DMS79 treated with DMSO at 0.1 percent for 48 hours (cell line): ENCODE results near the gene ZNF664.
"Not testable (repeated sequence)": the region's sequence is repeated elsewhere in the genome, so short reads cannot be mapped to it uniquely, and the experiment has no call there.

Experiments used
- DNase-seq: peaks from one replicate; lab custom pipeline; 2025; lab: John Stamatoyannopoulos, UW

Gene ZNF664

DNA sequence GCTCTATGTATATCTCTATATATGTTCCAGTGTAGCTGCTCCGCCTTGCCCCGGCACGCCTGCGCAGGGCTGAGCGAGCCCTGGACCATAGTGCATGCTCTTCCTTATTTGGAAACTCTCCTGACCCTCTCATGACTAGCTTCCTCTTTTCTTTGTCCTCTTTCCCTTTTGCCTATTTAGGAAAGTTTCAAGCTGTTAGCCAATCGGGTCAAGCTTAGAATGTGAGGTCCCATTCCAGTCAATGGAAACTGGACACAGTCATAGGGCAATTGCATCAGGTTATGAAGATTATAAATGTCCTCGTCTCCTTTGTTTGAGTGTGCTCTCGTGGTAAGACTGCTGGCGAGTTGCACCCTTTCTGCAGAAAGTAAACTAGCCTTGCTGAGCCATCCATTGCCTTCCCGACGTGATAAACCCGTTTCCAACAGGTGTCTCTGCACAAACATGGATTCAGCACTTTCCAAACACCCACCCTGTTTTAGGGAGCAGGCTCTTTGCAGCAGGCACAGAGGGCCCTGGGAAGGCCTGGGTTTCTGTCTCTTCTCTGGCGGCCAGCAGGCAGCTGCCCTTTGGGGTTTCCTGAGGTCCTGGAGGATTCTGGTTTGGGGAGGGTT, 31.3 kb upstream of the ZNF664 start:
- no peak for DNase-seq

DNA sequence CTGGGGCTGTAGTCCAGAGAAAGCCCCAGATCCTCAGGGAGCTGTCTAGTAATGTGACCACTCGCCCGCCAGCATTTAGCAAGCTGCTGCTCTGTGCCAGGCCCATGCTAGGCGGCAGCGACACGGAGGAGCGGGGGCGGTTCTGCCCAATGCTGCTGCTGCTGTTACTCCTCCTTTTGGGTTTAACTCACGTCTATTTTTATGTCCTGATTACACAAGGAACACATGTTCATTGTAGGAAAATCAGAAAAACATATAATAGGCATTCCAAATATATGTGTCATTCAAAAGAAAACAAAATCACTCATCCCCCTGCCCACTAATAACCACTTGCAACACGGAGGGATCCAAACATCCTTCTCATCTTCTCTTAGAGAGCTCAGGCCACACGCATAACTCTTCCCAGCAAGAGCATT, 30.8 kb upstream of the ZNF664 start:
- DNase-seq = no peak

DNA sequence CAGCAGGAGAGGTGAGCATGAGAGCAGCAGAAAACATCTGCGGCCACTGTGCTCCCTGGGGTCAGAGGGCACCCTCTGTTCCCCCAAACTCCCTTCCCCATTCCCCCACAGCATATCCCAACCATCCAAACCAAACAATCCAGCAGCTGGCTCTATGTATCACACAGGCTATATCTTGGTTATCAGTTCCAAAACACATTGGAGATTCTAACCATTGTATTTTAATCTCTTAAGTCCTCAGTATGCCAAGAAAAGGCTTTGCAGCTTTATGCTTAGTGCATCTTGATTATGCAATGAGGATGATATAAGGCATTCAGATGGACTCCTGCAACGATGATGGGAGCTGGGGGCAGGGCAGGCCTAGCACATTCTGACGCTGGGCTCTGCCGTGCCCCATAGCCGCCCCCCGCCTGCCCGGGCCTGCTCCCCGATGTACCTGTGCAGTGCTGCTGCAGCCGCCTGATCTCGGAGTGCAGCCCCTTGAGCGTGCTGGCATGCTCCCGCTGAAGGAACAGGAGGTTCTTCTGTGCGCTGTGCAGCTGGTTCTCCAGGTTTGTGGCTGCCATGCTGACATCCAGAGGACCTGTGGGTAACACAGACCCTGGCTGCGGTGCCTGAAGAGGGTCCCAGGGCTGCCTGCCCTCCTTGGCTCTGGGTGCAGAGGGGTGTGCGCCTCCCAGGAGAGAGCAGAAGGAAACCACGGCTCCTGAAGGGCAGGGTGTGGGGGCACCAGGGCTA, 29.9 kb upstream of the ZNF664 start:
- DNase-seq = no peak

DNA sequence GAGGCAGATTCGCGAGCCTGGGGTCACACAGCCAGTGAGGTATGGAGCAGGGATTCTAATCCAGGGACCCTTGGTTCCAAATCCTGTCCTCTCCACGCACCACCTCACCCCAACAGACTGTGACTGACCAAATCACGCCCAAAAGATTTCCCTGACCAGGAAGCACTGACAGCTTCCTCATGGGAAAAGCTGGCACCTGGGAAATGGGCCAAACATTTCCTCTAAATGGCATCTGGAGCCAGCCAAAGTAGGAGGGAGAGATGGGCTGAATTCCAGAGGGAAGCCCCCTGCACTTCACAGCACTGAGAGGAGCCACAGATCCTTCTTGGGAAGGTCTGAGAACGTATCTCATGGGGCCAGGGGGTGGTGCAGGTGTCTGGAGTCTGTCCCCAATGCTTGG, 29.2 kb upstream of the ZNF664 start:
- DNase-seq = no peak

DNA sequence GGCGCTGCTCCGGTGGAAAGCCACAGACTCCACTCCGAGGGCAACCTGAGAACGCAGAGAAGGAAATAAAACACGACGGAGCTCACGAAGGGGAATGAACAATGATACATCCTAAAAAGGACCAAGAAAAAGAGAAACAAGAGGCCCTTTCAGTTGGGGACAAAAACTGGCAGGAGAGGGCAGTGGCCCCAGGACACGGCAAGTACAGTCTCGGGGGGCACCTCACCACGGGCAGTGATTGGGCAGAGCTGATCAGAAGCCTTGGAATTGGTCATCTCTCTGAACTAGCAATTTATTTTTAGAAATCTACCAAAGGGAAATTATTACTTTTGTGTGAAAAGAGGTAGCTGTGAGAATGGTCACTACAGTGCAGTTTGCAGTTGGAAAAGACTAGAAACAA, 28.3 kb upstream of the ZNF664 start:
- no peak for DNase-seq

DNA sequence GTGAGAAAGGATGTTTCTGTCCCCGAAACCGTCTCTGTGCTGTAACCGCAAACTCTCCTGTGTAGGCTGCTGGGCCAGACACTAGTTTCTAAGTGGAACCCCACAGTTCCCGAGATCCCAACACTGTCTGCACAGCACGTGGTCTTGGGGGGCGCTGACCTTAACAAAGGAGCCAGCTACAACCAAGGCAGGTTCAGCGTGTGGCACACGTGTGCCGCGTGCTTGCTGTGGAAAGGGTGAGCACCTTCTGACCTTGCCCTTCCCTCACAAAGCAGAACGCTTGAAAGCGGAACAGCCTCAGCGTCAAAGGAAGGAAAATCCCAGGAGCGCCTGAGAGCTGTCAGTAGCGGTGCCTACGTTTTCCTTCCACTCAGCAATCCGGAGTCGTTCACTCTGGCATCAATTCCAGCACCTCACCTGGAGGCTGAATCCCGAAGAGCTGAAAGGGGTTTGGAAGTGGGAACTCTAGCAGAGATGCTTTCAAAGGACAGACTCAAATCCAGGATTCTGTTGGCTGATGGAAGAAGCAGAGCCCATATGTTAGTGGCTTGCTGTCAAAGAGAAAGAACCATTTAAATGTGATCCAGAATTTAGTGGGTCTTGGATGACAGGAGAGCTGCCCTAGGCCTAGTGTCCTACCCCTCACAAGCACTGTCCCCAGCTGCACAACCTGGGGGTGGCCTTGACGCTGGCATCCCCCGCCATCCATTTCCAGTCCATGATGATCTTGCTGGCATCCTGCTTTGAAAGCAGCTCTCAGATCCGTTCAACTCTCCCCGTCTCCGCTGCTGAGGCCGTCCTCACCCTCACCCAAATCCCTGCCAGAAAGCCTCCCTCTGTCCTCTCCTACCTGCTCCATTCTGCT, 27.5 kb upstream of the ZNF664 start:
- DNase-seq = no peak

DNA sequence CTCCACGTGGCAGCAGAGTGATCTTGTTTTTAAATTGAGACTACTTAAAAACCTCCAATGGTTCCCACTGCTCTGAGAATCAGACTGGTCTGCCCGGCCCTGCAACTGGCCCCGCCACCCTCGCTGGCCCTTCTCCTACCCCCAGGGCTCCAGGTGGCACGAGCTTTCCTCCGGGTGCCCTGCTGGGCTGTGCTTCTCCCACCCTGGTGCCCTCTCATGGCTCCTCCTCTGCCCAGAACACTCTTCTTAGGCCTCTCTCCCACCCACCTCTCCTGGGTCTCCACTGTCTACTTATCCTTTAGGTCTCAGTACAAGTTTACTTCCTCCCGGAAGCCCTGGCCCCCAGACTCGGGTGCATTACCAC, 26.9 kb upstream of the ZNF664 start:
- DNase-seq = no peak

DNA sequence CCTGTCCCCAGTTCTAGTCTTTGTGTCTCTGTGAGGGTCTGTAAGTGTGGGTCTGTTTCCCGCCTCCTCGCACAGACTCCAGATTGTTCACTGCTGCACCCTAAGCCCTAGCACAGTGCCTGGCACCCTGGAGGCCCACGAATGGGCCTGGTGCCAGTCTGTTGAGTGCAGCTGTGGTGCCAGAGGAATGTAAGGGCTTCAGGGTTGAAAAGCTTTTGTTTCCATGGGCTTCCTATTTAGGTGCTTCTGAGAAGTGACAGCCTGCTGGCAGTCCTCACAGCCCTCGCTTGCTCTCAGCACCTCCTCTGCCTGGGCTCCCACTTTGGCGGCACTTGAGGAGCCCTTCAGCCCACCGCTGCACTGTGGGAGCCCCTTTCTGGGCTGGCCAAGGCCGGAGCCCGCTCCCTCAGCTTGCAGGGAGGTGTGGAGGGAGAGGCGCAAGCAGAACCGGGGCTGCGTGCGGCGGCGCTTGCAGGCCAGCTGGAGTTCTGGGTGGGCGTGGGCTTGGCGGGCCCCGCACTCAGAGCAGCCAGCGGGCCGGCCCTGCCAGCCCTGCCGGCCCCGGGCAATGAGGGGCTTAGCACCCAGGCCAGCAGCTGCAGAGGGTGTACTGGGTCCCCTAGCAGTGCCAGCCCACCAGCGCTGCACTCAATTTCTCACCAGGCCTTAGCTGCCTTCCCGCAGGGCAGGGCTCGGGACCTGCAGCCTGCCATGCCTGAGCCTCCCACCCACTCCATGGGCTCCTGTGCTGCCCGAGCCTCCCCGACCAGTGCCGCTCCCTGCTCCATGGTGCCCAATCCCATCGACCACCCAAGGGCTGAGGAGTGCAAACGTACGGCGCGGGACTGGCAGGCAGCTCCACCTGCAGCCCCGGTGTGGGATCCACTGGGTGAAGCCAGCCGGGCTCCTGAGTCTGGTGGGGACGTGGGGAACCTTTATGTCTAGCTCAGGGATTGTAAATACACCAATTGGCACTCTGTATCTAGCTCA, 26.2 kb upstream of the ZNF664 start:
- DNase-seq = not testable (repeated sequence)

DNA sequence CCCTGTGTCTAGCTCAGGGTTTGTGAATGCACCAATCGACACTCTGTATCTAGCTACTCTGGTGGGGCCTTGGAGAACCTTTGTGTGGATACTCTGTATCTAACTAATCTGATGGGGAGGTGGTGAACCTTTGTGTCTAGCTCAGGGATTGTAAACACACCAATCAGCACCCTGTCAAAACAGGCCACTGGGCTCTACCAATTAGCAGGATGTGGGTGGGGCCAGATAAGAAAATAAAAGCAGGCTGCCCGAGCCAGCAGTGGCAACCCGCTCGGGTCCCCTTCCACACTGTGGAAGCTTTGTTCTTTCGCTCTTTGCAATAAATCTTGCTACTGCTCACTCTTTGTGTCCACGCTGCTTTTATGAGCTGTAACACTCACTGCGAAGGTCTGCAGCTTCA, 25.5 kb upstream of the ZNF664 start:
- DNase-seq = not testable (repeated sequence)

DNA sequence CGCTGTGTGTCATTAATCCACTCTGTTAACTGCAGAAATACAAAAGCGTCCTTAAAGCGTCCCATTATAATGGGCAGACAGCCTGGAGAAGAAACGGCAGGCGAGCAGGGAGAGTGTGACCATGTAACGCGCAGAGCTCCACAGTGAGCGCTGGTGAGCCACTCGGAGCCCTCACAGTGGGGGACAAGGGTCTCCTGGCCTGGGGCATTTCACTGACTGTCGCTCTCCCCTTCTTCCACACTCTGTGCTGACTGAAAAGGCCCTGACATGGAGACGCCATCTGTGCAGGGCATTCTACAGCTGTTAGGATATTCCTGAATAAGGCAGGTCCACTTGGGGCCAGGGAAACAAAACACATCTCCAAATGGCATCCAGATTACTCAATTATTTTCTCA, 24.6 kb upstream of the ZNF664 start:
- DNase-seq = no peak

DNA sequence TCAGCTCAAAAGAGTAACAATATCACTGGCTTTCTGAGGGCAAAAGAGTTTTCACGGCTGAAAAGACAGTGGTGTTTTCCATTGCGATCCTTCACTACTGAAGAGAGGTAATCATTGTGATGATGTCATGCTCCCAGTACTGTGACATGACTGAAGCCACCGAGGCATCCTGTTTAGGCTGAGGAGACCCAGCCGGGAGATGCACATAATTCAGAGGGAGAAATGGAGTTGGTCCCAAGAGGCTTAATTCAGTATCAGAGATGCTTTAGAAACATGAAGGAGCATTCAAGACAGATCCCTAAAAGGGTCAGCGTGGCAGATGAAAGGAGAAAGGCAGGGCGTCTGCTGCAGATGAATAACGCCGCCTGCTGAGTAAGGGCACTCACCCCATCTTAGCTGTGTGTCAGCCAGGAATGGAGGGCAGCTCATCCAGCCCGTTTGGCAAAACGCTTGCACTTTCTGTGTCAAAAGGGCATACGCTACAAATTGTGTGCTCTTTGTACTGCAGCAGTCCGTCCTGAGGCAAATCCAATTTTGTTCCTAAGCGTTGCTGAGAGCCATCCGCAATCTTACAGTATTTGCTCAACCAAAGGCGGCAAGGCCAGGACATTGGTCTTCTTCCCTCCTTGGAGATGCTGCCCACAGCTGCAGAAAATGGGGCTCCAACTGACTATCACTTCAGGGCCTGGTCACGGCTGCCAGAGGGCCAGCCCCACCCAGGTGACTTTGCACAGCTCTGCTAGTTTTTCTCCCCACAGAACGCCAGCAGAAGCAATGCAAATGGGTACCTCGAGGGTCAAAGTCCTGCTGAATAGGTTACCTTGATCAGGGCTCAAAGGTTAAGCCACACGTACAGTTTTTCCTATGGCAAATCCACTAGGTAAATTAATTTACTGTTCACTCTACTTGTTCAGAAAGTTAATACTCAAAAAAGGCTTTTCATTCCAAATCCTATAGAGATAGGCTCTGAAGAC, 23.9 kb upstream of the ZNF664 start:
- DNase-seq = peak; percentile 17

DNA sequence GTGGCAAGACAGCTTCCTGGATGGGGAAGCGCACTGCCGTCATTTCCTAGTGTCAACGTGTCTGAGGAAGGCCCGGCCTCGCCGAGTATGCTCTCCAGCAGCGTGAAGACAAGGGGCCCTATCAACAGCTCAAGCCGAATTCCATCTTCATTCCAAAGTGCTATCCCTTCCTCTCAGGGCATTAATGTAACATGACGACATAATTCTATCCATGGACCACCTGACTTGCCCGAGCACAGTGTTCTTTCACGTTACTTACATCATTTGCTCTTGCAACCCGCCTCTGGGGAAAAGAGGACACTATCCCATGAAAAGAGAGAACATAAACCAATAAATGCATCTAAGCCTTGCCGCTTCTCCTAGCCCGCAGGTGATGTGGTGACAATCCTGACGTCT, 23.2 kb upstream of the ZNF664 start:
- no peak for DNase-seq

DNA sequence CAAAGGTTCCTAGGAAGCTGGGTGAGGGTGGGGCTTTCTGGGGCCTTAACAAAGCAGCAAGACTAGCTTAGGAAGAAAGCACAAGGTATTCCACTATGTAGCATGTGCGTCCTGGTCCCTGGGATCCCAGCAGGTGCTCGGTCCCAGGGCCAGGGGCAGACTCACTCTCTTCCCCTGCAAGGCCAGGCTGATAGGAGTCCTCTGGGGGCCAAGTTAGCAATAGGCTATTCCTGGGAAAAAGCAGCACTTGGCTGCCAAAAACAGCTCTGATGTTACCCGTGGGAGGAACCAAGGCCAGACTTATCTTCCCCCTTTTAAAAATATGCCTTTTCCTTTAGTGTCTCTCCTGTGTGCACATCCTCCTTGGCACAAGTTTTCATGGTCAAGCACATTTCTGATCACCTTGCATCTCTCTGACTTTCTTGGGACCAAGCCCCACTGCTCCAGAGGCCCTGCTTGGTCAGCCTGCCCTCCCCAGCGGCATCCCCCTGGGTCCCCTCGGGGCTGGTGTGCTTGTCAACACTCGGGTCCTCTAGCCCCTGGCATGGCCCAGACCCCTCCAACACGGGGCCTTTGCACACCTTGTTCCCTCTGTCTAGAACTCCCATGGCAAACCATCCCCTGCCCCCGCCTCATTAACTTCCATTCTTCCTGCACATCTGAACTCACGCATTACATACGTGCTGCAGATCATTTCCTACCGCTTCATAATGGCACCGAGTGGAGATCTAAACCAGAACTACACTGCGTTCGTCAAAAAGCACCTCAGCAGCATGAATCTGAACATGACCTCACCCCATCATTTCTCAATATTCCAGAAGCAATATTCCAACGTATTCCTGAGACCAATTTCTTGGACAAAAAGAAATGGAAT, 22.3 kb upstream of the ZNF664 start:
- no peak for DNase-seq

DNA sequence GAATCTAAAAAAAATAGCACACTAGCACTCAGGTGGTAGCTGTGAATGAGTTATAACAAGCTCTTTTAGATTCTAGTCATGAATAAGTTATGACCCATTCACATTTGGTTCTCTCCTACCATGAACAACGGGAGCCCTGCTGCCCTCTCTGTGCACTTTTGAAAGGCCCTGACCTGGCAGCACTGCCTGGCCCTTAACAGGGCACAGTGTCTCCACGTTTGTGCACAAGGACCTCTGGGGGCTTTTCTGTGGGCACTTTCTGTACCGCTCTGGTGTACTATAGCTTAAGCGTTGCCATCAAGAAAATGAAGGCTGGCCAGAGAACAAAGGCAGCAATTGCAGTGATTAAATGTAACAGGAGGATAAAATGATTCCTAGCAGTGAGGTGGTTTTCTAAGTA, 21.5 kb upstream of the ZNF664 start:
- no peak for DNase-seq

DNA sequence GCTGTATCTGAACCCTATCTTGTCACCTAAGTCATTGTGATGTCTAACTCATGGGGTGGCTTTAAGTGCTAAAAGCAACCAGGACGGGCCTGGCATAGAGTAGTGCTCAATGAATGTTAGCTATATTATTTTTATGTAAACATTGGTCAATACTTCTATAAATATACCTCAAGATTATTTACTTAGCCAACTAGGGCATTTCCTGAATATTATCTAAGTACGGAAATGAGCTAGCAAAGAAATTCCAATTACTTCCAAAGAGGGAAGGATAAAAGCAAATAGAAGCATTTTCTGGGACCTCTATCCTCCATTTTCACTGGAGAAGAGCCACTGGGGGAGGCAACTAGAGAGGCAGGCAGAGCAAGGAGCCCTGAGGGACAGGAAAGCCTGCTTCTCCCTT, 21.0 kb upstream of the ZNF664 start:
- DNase-seq = no peak

DNA sequence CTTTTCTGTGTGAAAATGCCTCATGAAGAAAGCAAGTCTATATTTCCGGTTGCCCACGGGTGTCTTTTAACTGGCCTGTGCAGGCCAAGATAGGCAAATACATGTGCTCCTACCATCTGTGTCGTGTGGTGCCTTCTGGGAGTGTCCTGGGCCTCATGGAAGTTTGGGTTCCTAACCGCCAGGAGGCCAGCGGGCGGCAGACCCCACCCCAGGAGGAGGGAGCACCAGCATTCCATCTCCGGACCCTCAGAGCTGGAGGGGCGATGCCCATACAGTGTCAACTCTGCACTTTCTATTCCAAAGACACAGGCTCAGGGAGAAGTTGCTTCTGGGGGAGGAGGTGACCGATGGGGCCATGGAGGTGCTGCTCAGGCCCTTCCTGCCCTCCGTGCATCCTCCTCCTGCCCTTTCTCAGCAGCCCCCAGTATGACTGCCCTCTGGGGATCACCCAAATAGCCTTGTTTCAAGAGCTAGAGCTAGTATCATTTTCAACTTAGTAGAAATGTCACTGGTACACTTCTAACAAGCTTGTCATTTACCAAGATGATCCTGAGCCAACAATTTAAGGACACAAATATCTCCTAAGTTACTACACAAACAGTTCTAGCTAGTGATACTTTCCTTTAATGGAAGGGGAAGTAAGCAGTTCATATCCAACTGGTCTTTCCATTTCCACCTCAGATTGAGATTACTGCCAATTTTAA, 18.2 kb upstream of the ZNF664 start:
- no peak for DNase-seq

DNA sequence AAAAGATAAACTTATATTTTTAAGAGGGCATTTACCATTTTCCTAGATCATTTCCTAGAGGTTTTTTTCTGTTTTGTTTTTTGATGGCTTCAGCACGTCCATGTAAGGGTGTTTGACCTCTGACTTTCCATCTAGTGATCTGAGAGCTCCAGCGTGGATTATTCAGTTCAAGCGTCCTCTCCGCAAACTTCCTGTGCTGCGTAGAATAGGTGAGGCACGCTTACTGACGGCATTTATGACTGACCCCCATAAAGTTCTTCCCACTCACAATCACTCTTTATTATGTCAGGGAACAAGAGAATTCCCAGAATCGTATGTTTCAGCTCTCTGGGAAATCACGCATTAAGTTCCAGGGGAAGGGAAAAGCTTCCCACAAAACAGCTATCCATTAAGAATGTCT, 16.8 kb upstream of the ZNF664 start:
- no peak for DNase-seq

DNA sequence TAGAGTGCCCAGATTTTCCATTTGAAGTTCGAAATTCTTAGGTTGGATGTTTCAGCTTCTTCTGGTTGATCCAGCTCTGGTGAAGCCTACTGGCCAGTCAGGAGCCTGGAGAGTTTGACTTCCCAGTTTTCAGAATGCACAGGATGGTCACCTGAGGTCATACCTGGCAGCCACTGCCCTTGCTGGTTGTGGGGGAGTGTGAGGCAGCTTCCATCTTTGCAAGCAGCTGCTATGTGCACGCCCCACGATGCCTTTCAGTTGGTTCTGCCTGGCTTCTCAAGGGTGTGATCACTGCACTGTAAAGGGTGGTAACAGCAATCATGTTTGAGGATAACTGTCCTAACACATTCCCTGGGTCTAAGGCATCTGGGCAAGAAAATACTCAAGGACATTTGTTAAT, 15.8 kb upstream of the ZNF664 start:
- no peak for DNase-seq

DNA sequence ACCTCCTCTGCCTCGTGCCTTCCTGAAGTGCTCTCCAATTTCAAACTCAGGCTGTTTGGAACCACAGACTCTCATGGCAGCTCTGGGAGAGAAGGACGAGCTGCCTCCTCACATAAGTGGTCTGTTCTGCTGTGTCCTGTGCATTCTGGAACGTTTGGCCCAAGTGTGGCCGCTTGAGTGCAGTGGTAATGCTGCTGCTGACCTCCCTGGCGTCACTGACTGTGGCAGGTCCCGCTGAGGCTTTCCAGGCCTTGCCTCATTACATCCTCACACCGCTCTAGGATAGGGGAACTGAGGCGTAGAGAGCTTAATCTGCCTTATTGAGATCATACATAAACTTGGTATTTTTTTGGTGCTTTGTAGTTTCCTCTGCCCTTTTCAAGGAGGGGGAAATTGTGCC, 14.6 kb upstream of the ZNF664 start:
- no peak for DNase-seq
